ENCODE measurements around the gene AKAP8L. TPM values are rescaled to one million over a fixed set of nuclear protein-coding genes. Genes with fewer than 3 reads are reported as not detected.
"Not testable (repeated sequence)": the region's sequence is repeated elsewhere in the genome, so short reads cannot be mapped to it uniquely, and the experiment has no call there.

AKAP8L gene
- total and polyA plus RNA-seq, 4 donors, result 50.2 to 151 (median 118) TPM

DNA sequence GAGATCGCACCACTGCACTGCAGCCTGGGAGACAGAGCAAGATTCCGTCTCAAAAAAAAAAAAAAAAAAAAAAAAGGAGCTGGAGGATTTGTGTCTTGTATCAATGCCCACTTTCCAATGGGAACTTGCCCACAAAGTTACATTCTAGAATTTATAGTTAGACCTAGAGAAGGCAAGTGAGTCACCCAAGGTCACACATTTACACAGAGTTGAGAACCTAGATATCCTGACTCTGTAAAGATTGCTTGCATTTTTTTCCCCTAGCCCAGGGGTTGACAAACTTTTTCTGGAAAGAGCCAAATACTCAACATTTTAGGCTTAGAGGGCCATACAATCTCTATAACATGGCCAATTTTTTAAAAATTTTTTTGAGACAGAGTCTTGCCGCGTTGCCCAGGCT is 78.7 kb downstream of the AKAP8L start:
- DNase-seq (ENCODE audit: low read depth in 4 of 6, low spot score in 6 of 6), result no peak
- WGBS (ENCODE audit: insufficient coverage), result 100% methylated on average over 3 of the region's 4 CpGs
- no peak overlapping the region for H3K27ac ChIP-seq (ENCODE audit: low read depth, low read length)

DNA sequence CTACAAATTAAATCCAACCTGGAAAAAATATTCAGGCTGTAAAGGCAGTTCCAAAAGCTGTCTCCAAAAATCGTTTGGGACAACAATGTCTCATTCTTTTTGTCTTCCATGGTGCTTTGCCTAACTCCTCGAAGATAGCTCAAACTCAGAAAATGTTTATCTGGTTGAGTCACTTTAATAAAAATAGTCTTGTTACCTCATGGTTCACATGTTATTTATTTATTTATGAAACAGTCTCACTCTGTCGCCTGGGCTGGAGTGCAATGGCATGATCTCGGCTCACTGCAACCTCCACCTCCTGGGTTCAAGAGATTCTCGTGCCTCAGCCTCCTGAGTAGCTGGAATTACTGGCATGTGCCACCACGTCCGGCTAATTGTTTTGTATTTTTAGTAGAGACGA is 81.6 kb downstream of the AKAP8L start:
- no peak for DNase-seq (ENCODE audit: low read depth in 4 of 6, low spot score in 6 of 6)
- H3K4me1 ChIP-seq (ENCODE audit: control insufficient read depth, insufficient read depth, low read length), result peaks cover 9% of the 10 kb centered on the region
- H3K27me3 ChIP-seq (ENCODE audit: control insufficient read depth, insufficient read depth, low read length), result no peaks in the 10 kb centered on the region
- H3K27ac ChIP-seq (ENCODE audit: low read depth, low read length), result no peak overlapping the region
- no peak overlapping the region for H3K4me3 ChIP-seq (ENCODE audit: low read depth, low read length)
- H3K9me3 ChIP-seq (ENCODE audit: control insufficient read depth, insufficient read depth, low read length), result no peaks in the 10 kb centered on the region
- WGBS (ENCODE audit: insufficient coverage), result no CpG with 5 or more reads among the region's 8 CpGs
- H3K36me3 ChIP-seq (ENCODE audit: control insufficient read depth, insufficient read depth, low read length), result peaks cover 21% of the 10 kb centered on the region

More for the DNA sequence above, 78.7 kb downstream of the AKAP8L start:
- Histone ChIP-seq H3K4me1 (ENCODE audit: control insufficient read depth, insufficient read depth, low read length) (no peaks in the 10 kb centered on the region), H3K36me3 (ENCODE audit: control insufficient read depth, insufficient read depth, low read length) (peaks cover 34% of the 10 kb centered on the region), H3K27me3 (ENCODE audit: control insufficient read depth, insufficient read depth, low read length) (no peaks in the 10 kb centered on the region), H3K4me3 (ENCODE audit: low read depth, low read length) (no peak overlapping the region), H3K9me3 (ENCODE audit: control insufficient read depth, insufficient read depth, low read length) (no peaks in the 10 kb centered on the region)

DNA sequence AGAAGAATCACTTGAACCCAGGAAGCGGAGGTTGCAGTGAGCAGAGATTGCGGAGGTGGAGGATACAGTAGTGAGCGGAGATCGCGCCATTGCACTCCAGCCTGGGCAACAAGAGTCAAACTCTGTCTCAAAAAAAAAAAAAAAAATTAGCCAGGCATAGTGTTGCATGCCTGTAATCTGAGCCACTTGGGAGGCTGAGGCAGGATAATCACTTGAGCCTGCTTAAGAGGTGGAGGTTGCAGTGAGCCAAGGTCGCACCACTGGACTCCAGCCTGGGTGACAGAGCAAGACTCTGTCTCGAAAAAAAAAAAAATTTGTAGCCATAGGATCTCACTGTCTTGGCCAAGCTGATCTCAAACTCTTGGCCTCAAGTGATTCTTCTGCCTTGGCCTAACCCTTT is 82.8 kb downstream of the AKAP8L start:
- H3K4me1 ChIP-seq (ENCODE audit: control insufficient read depth, insufficient read depth, low read length); H3K27ac ChIP-seq (ENCODE audit: low read depth, low read length); H3K27me3 ChIP-seq (ENCODE audit: control insufficient read depth, insufficient read depth, low read length); DNase-seq (ENCODE audit: low read depth in 4 of 6, low spot score in 6 of 6); H3K4me3 ChIP-seq (ENCODE audit: low read depth, low read length); H3K9me3 ChIP-seq (ENCODE audit: control insufficient read depth, insufficient read depth, low read length): not testable (repeated sequence)
- H3K36me3 ChIP-seq (ENCODE audit: control insufficient read depth, insufficient read depth, low read length), result peaks cover 18% of the 10 kb centered on the region
- 96% methylated on average over 4 of the region's 7 CpGs for WGBS (ENCODE audit: insufficient coverage)

DNA sequence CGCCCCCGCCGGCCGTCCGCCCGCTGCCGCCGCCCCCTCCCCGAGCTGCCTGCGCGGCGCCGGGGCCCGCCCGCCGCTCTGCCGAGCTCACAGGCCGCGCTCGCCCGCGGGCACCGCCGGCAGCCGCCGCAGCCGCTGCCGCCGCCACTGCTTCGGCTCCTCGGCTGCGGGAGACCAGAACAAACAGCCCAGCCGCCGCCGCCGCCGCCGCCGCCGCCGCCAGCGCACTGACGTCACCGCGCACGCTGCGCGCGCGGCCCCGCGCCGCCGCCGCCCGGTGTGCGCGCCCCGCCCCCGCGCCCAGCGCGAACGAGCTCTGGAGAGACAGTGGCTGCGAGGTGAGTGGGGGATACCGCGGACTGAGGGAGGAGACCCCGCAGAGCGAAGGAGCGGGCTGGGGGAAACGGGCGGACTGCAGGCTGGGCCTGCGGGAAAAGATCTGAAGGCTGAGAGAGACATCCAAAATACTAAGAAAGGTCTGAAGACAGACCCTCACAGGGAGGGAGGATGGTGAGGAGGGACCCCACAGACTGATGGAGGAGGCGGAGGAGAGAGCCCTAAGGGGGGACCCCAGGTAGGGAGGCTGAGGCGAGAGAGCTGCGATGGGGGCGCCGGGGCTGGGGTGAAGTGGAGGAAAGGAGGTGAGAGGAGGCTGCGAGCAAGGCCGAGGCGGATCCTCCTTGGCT is 86.3 kb downstream of the AKAP8L start, which contains the start of gene BRD4:
TSS of gene BRD4 (minus strand) at position 229 of the 686 bp plus-strand sequence. CDS start 59,440 bp downstream, outside the sequence.
- WGBS (ENCODE audit: insufficient coverage), result under 1% methylated on average over 75 of the region's 81 CpGs
- Histone ChIP-seq H3K4me1 (ENCODE audit: control insufficient read depth, insufficient read depth, low read length) (peaks cover 23% of the 10 kb centered on the region), H3K9me3 (ENCODE audit: control insufficient read depth, insufficient read depth, low read length) (no peaks in the 10 kb centered on the region), H3K27ac (ENCODE audit: low read depth, low read length) (peak within 1 kb of the TSS; percentile 86), H3K27me3 (ENCODE audit: control insufficient read depth, insufficient read depth, low read length) (no peaks in the 10 kb centered on the region), H3K4me3 (ENCODE audit: low read depth, low read length) (peak within 1 kb of the TSS; percentile 85), H3K36me3 (ENCODE audit: control insufficient read depth, insufficient read depth, low read length) (peaks cover 5% of the 10 kb centered on the region)
- peak in 3 of 6 donors; percentile 58 to 90 (median 89) for DNase-seq (ENCODE audit: low read depth in 4 of 6, low spot score in 6 of 6)

DNA sequence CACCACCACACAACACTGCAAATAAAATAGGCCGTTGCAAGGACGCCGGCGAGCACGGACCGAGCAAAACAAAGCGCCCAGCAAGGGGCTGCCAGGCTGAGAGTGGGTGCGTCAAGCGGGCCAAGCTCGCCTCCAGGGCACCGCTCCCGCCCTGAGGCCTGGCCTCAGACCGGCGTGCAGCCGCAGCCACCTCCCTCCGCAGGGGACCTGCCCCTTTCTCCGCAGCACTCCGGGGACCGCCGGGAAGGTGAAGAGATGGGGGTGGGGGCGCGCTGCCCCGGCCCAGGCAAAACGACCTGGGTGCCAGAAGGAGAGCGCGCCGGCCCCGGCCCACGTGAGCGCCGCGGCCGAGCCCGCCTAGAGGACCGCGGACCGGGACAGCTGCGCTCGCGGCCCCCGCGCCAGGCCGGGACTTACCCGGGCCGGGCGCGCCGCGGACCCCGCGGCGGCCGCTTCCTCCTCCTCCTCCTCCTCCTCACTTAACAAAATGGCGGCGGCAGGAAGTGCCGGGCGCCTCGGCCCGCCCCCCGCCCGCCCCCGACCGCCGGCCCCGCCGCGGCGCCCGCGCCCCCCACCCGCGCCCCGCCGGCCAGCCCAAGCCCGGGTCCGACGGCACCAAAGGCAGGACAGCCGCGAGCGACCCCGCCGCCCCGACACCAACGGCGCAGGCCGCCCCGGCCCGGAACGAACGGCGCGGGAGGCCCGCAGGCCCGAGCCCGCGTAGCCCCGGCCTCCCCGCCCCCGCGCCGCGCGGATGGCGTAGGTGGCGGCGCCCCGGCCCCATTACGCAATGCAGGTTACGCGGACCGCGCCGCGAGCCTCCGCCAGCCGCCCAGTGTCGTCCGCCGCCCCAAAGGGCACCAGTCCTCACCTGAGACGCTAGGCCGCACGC is 87.1 kb downstream of the AKAP8L start:
- peaks cover 5% of the 10 kb centered on the region for H3K36me3 ChIP-seq (ENCODE audit: control insufficient read depth, insufficient read depth, low read length)
- DNase-seq (ENCODE audit: low read depth in 4 of 6, low spot score in 6 of 6), result peak in 2 of 6 donors; percentile 63 to 64
- WGBS (ENCODE audit: insufficient coverage), result under 1% methylated on average over 99 of the region's 122 CpGs
- no peaks in the 10 kb centered on the region for H3K27me3 ChIP-seq (ENCODE audit: control insufficient read depth, insufficient read depth, low read length)
- H3K4me1 ChIP-seq (ENCODE audit: control insufficient read depth, insufficient read depth, low read length), result peaks cover 28% of the 10 kb centered on the region
- no peaks in the 10 kb centered on the region for H3K9me3 ChIP-seq (ENCODE audit: control insufficient read depth, insufficient read depth, low read length)
- H3K27ac ChIP-seq (ENCODE audit: low read depth, low read length), result peak overlapping the region; percentile 69
- H3K4me3 ChIP-seq (ENCODE audit: low read depth, low read length), result peak overlapping the region; percentile 71

DNA sequence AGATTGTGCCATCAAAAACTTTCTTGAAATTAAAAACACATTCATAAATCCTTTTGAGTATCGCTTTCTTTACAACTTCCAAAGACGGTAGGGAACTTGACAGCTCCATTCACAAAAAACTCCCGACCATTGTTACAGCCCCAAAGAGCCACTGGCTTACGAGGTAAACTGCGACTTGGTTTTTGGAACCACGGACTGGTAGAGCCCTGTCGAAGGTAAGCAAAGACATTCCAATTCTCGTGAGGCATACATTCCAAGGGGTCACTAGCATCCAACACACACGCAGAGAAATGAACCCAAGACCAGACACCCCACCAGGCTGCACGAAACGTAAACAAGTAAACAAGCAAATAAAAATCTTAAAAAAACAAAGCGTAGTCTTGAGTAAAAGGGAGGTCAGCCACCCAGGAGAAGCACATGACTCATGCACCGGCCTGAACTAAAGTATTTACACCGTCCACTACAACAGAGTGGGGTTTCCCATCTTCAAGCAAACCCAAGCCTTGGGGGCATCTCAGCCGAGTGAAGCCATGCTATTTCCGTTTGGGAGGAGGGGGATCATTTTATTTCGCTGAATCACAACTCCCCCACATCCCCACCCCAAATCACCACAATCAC is 87.9 kb downstream of the AKAP8L start:
- peak overlapping the region; percentile 71 for H3K4me3 ChIP-seq (ENCODE audit: low read depth, low read length)
- peaks cover 32% of the 10 kb centered on the region for H3K4me1 ChIP-seq (ENCODE audit: control insufficient read depth, insufficient read depth, low read length)
- 9% methylated on average over 9 of the region's 17 CpGs for WGBS (ENCODE audit: insufficient coverage)
- no peaks in the 10 kb centered on the region for H3K27me3 ChIP-seq (ENCODE audit: control insufficient read depth, insufficient read depth, low read length)
- peaks cover 5% of the 10 kb centered on the region for H3K36me3 ChIP-seq (ENCODE audit: control insufficient read depth, insufficient read depth, low read length)
- H3K9me3 ChIP-seq (ENCODE audit: control insufficient read depth, insufficient read depth, low read length), result no peaks in the 10 kb centered on the region
- H3K27ac ChIP-seq (ENCODE audit: low read depth, low read length), result peak overlapping the region; percentile 69
- peak in 1 of 6 donors; percentile 35 for DNase-seq (ENCODE audit: low read depth in 4 of 6, low spot score in 6 of 6)

Small RNA genes within 50 kb of the gene (small RNA-seq; reads per million reads assigned to genes)
- not detected for gene AC005776.1 (ENCODE audit: low replicate concordance)
- not detected for gene MIR1470 (ENCODE audit: low replicate concordance)

Other genes with a start within 250 kb of the AKAP8L start
- gene NOTCH3, start 218.0 kb downstream of the AKAP8L start, total RNA-seq, result 10 to 100 TPM; 34.9 to 38.2 TPM
- gene NOTCH3, start 218.0 kb downstream of the AKAP8L start, polyA plus RNA-seq (ENCODE audit: insufficient read length in 2 of 2), result 10 to 100 TPM; 74.7 to 76.3 TPM
- gene EPHX3, start 186.5 kb downstream of the AKAP8L start, total RNA-seq, result under 1 TPM; 0.30 to 0.50 TPM
- 1 to 10 TPM; 1.3 to 2.0 TPM for gene EPHX3, start 186.5 kb downstream of the AKAP8L start, polyA plus RNA-seq (ENCODE audit: insufficient read length in 2 of 2)
- 10 to 100 TPM; 16.3 to 22.5 TPM for gene BRD4, start 86.4 kb downstream of the AKAP8L start, total RNA-seq
- gene BRD4, start 86.4 kb downstream of the AKAP8L start, polyA plus RNA-seq (ENCODE audit: insufficient read length in 2 of 2), result 10 to 100 TPM; 57.8 to 59.0 TPM
- 10 to 100 TPM; 10.1 to 19.6 TPM for gene AKAP8, start 39.2 kb downstream of the AKAP8L start, total RNA-seq
- 10 to 100 TPM; 23.1 to 29.1 TPM for gene AKAP8, start 39.2 kb downstream of the AKAP8L start, polyA plus RNA-seq (ENCODE audit: insufficient read length in 2 of 2)
- 10 to 100 TPM in 1 of 2 donors, 1 to 10 TPM in 1; 8.7 to 12.1 TPM for gene WIZ, start 31.0 kb upstream of the AKAP8L start, total RNA-seq
- 10 to 100 TPM; 69.8 to 72.6 TPM for gene WIZ, start 31.0 kb upstream of the AKAP8L start, polyA plus RNA-seq (ENCODE audit: insufficient read length in 2 of 2)
- gene RASAL3, start 45.6 kb upstream of the AKAP8L start, total RNA-seq, result 1 to 10 TPM; 1.9 TPM
- gene RASAL3, start 45.6 kb upstream of the AKAP8L start, polyA plus RNA-seq (ENCODE audit: insufficient read length in 2 of 2), result 1 to 10 TPM; 3.6 to 4.2 TPM
- not detected for gene PGLYRP2, start 60.5 kb upstream of the AKAP8L start, total RNA-seq
- not detected for gene PGLYRP2, start 60.5 kb upstream of the AKAP8L start, polyA plus RNA-seq (ENCODE audit: insufficient read length in 2 of 2)
- gene CYP4F22, start 89.5 kb upstream of the AKAP8L start, total RNA-seq, result not detected
- under 1 TPM in 1 of 2 donors, not detected in 1; 0.06 TPM for gene CYP4F22, start 89.5 kb upstream of the AKAP8L start, polyA plus RNA-seq (ENCODE audit: insufficient read length in 2 of 2)
- gene CYP4F8, start 196.2 kb upstream of the AKAP8L start, total RNA-seq, result not detected
- gene CYP4F8, start 196.2 kb upstream of the AKAP8L start, polyA plus RNA-seq (ENCODE audit: insufficient read length in 2 of 2), result under 1 TPM; 0.08 to 0.09 TPM
- 1 to 10 TPM in 1 of 2 donors, under 1 TPM in 1; 0.33 to 1.6 TPM for gene CYP4F3, start 221.9 kb upstream of the AKAP8L start, total RNA-seq
- under 1 TPM; 0.14 to 0.40 TPM for gene CYP4F3, start 221.9 kb upstream of the AKAP8L start, polyA plus RNA-seq (ENCODE audit: insufficient read length in 2 of 2)

Data from spinal cord (tissue), 10 donors.